ENCODE results near the gene QSOX1.

DNA sequence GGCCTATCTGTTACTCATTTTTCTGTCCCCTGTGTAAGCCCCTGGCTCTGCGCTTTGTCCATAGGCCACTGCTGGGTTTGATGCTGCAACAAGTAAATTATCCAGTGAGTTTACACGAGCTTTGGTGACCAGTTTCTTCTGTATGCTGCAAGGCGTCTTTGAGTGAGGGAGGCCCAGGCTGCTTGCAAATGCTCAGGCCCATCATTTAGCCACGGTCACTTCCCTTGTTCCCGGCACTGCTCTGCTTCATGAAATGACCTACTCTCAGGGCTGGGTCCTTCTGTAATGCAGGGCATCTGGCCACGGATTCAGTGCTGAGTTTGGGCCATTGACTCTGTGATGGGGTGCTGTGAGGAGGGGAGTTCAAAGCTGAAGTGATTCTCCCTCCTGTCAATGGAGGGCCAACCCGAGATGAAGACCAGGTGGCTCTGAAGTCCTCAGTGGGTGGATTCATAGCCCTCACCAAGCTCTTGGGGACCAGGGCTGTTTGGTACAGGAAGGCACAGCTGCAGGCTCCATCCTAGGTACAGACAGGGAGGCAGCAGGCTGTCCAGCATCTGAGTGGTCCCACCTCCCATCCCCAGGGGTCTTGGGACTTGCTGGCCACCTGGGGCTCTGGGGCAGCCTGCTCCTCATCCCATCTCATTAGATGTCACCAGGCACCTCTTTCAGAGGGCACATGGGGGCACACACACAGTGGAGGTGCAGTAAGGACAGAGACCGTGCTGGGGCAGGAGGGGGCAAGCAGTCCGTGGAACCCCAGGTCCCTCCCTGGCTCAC is 97.0 kb downstream of the QSOX1 start:
- TF ChIP-seq, protein P1, sequence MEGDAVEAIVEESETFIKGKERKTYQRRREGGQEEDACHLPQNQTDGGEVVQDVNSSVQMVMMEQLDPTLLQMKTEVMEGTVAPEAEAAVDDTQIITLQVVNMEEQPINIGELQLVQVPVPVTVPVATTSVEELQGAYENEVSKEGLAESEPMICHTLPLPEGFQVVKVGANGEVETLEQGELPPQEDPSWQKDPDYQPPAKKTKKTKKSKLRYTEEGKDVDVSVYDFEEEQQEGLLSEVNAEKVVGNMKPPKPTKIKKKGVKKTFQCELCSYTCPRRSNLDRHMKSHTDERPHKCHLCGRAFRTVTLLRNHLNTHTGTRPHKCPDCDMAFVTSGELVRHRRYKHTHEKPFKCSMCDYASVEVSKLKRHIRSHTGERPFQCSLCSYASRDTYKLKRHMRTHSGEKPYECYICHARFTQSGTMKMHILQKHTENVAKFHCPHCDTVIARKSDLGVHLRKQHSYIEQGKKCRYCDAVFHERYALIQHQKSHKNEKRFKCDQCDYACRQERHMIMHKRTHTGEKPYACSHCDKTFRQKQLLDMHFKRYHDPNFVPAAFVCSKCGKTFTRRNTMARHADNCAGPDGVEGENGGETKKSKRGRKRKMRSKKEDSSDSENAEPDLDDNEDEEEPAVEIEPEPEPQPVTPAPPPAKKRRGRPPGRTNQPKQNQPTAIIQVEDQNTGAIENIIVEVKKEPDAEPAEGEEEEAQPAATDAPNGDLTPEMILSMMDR (IDR thresholded peaks at IDR 0.05; ENCODE audit: low read depth, low read length): no peak
- no peak for TF ChIP-seq EZH2phosphoT487 (IDR thresholded peaks at IDR 0.05; ENCODE audit: low read depth)

Data from OCI-LY3 (cell line).